Measurements from ENCODE around the gene RNF144A.
"Not testable (repeated sequence)": the region's sequence is repeated elsewhere in the genome, so short reads cannot be mapped to it uniquely, and the experiment has no call there.

The RNF144A gene

DNA sequence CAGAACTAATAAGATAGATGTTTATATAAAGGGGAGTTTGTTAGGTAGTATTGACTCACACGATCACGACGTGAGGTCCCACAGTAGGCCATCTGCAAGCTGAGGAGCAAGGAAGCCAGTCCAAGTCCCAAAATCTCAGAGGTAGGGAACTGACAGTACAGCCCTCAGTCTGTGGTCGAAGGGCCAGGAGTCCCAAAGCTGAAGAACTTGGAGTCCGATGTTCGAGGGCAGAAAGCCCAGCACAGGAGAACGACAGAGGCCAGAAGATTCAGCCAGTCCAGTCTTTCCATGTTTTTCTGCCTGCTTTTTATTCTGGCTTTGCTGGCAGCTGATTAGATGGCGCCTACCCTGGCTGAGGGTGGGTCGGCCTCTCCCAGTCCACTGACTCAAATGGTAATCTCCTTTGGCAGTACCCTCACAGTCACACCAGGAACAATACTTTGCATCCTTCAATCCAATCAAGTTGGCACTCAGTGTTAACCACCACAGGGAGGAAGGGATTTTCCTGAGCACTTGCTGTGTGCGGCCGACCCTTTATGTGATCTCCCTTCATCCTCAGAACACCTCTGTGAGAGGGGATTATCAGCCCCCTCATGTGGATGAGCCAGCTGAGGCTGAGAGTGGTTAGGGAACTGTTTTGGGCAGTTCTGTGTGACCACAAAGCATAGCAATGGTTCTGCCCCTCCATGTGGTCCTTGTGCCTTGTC, 78.3 kb downstream of the RNF144A start:
- Histone ChIP-seq H3K4ac (ENCODE audit: low read depth, low read length) (no peak overlapping the region), H2AK5ac (ENCODE audit: low read length) (no peak overlapping the region), H3K27ac (ENCODE audit: low read depth, low read length) (no peak overlapping the region), H3K79me1 (ENCODE audit: low read length) (no peaks in the 10 kb centered on the region), H2BK120ac (ENCODE audit: insufficient read depth, low read length, poor library complexity) (no peak overlapping the region), H3K23ac (ENCODE audit: low read length) (no peak overlapping the region), H2BK12ac (ENCODE audit: low read length) (no peak overlapping the region), H2BK5ac (ENCODE audit: low read depth, low read length, poor library complexity) (no peak overlapping the region), H3K18ac (ENCODE audit: low read length) (no peak overlapping the region), H3K9me3 (ENCODE audit: insufficient read depth, low read depth, low read length) (peaks cover 3% of the 10 kb centered on the region), H3K79me2 (ENCODE audit: control insufficient read depth, insufficient read depth, low read length, poor library complexity) (no peaks in the 10 kb centered on the region), H3K9ac (ENCODE audit: low read length) (no peak overlapping the region), H4K91ac (ENCODE audit: low read depth, low read length) (no peak overlapping the region), H3K36me3 (ENCODE audit: control insufficient read depth in 1 of 2, insufficient read depth in 2 of 2, low read length in 2 of 2) (no peaks in the 10 kb centered on the region), H2AFZ (ENCODE audit: insufficient read depth, low read length, poor library complexity) (no peak overlapping the region), H3K14ac (ENCODE audit: low read length) (no peak overlapping the region), H3K4me2 (ENCODE audit: low read length) (no peak overlapping the region), H4K8ac (ENCODE audit: low read depth, low read length) (no peak overlapping the region), H3K4me1 (ENCODE audit: control insufficient read depth in 1 of 2, insufficient read depth in 2 of 2, low read length in 2 of 2) (no peaks in the 10 kb centered on the region), H3K27me3 (ENCODE audit: insufficient read depth, low read length) (no peaks in the 10 kb centered on the region), H3K4me3 (ENCODE audit: low read depth, low read length) (no peak overlapping the region), H4K12ac (ENCODE audit: low read depth, low read length) (no peak overlapping the region)
- DNase-seq = no peak
- WGBS (ENCODE audit: extremely low coverage, insufficient coverage, insufficient read length) = no CpG with 5 or more reads among the region's 11 CpGs

DNA sequence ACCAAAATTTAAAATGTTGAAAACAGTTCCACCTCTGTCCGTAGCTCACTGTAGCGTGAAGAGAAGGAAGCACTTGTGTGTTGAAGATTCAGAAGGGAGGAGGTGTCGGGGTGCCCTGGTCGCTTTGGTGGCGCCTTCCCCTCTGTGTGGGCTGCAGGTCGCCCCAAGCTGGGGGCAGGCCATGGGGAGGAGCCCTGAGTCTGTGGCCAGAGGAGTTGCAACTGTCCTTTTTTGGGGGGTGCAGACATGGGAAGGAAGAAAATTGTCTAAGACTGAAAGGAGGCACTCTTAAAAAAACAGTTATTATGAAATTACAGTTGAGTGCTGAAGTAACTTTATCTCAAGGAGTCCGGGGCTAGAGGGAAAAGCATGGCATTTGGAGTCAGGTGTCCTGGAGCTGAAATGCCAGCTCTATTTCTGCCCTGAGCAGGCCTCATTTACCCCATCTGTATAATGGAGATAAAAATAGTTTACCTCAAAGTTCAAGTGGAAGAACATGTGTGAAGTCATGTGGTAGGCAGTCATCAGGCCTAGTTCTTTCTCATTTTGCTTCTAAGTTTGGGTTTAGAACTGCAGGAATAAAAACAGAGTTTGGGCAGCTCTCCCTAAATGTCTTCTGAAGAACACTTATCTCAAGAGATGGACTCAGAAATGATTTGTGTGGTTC, 82.1 kb downstream of the RNF144A start:
- Histone ChIP-seq H3K23ac (ENCODE audit: low read length) (no peak overlapping the region), H3K14ac (ENCODE audit: low read length) (no peak overlapping the region), H2AFZ (ENCODE audit: insufficient read depth, low read length, poor library complexity) (no peak overlapping the region), H3K27ac (ENCODE audit: low read depth, low read length) (no peak overlapping the region), H3K4ac (ENCODE audit: low read depth, low read length) (no peak overlapping the region), H2BK120ac (ENCODE audit: insufficient read depth, low read length, poor library complexity) (no peak overlapping the region), H3K27me3 (ENCODE audit: insufficient read depth, low read length) (no peaks in the 10 kb centered on the region), H4K91ac (ENCODE audit: low read depth, low read length) (no peak overlapping the region), H2BK5ac (ENCODE audit: low read depth, low read length, poor library complexity) (no peak overlapping the region), H3K4me2 (ENCODE audit: low read length) (no peak overlapping the region), H4K12ac (ENCODE audit: low read depth, low read length) (no peak overlapping the region), H2BK12ac (ENCODE audit: low read length) (no peak overlapping the region), H4K8ac (ENCODE audit: low read depth, low read length) (no peak overlapping the region), H3K4me1 (ENCODE audit: control insufficient read depth in 1 of 2, insufficient read depth in 2 of 2, low read length in 2 of 2) (no peaks in the 10 kb centered on the region), H3K4me3 (ENCODE audit: low read depth, low read length) (no peak overlapping the region), H3K79me1 (ENCODE audit: low read length) (no peaks in the 10 kb centered on the region), H3K36me3 (ENCODE audit: control insufficient read depth in 1 of 2, insufficient read depth in 2 of 2, low read length in 2 of 2) (no peaks in the 10 kb centered on the region), H3K79me2 (ENCODE audit: control insufficient read depth, insufficient read depth, low read length, poor library complexity) (no peaks in the 10 kb centered on the region), H2AK5ac (ENCODE audit: low read length) (no peak overlapping the region), H3K9me3 (ENCODE audit: insufficient read depth, low read depth, low read length) (no peaks in the 10 kb centered on the region), H3K9ac (ENCODE audit: low read length) (no peak overlapping the region), H3K18ac (ENCODE audit: low read length) (no peak overlapping the region)
- no CpG with 5 or more reads among the region's 7 CpGs for WGBS (ENCODE audit: extremely low coverage, insufficient coverage, insufficient read length)
- no peak for DNase-seq

DNA sequence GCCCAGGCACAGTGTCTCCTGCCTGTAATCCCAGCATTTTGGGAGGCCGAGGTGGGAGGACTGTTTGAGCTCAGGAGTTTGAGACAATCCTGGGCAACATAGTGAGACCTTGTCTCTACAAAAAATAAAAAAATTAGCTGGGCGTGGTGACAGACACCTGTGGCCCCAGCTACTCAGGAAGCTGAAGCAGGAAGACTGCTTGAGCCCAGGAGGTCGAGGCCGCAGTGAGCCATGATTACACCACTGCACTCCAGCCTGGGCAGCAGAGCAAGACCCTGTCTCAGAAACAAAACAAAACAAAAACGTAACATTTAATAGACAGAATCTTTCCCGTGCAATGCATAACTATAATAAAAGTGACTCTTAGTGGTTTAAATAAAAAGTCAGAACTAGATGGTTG, 84.2 kb downstream of the RNF144A start:
- no CpG with 5 or more reads among the region's 6 CpGs for WGBS (ENCODE audit: extremely low coverage, insufficient coverage, insufficient read length)
- not testable (repeated sequence) for H4K12ac ChIP-seq (ENCODE audit: low read depth, low read length); H2BK12ac ChIP-seq (ENCODE audit: low read length); H3K79me2 ChIP-seq (ENCODE audit: control insufficient read depth, insufficient read depth, low read length, poor library complexity); H3K4ac ChIP-seq (ENCODE audit: low read depth, low read length); H2BK120ac ChIP-seq (ENCODE audit: insufficient read depth, low read length, poor library complexity); H2BK5ac ChIP-seq (ENCODE audit: low read depth, low read length, poor library complexity); H3K18ac ChIP-seq (ENCODE audit: low read length); H3K79me1 ChIP-seq (ENCODE audit: low read length); H3K27me3 ChIP-seq (ENCODE audit: insufficient read depth, low read length); H3K14ac ChIP-seq (ENCODE audit: low read length); DNase-seq; H3K9me3 ChIP-seq (ENCODE audit: insufficient read depth, low read depth, low read length); H3K4me1 ChIP-seq (ENCODE audit: control insufficient read depth in 1 of 2, insufficient read depth in 2 of 2, low read length in 2 of 2); H3K27ac ChIP-seq (ENCODE audit: low read depth, low read length); H2AFZ ChIP-seq (ENCODE audit: insufficient read depth, low read length, poor library complexity); H3K23ac ChIP-seq (ENCODE audit: low read length); H3K4me3 ChIP-seq (ENCODE audit: low read depth, low read length); H3K36me3 ChIP-seq (ENCODE audit: control insufficient read depth in 1 of 2, insufficient read depth in 2 of 2, low read length in 2 of 2); H4K91ac ChIP-seq (ENCODE audit: low read depth, low read length); H4K8ac ChIP-seq (ENCODE audit: low read depth, low read length); H3K4me2 ChIP-seq (ENCODE audit: low read length); H3K9ac ChIP-seq (ENCODE audit: low read length); H2AK5ac ChIP-seq (ENCODE audit: low read length)

DNA sequence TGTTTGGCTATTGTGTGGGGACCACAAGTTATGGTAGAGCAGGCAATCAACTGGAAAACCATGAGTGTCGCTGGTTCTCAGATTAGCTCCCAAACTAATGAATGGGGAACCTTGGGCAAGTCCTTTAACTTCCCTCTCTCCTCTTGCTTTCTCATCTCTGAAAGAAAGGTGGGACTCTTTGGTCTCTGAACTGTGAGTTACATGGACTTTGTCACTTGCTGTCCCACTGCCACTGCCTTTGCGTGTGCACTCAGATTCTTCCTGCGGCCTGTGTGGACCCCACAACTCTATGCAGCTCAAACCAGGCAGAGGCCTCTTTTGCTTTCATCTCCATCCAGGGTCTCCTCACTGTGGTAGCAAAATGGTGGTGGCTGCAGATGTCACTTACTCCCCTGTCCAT, 86.7 kb downstream of the RNF144A start:
- no peak overlapping the region for H3K18ac ChIP-seq (ENCODE audit: low read length)
- no peak overlapping the region for H3K4me3 ChIP-seq (ENCODE audit: low read depth, low read length)
- H2AFZ ChIP-seq (ENCODE audit: insufficient read depth, low read length, poor library complexity) = no peak overlapping the region
- no peak overlapping the region for H3K4ac ChIP-seq (ENCODE audit: low read depth, low read length)
- no peak overlapping the region for H2BK120ac ChIP-seq (ENCODE audit: insufficient read depth, low read length, poor library complexity)
- H2AK5ac ChIP-seq (ENCODE audit: low read length) = no peak overlapping the region
- H3K9ac ChIP-seq (ENCODE audit: low read length) = no peak overlapping the region
- no peaks in the 10 kb centered on the region for H3K36me3 ChIP-seq (ENCODE audit: control insufficient read depth in 1 of 2, insufficient read depth in 2 of 2, low read length in 2 of 2)
- no peak overlapping the region for H3K23ac ChIP-seq (ENCODE audit: low read length)
- no peak overlapping the region for H2BK12ac ChIP-seq (ENCODE audit: low read length)
- H4K8ac ChIP-seq (ENCODE audit: low read depth, low read length) = no peak overlapping the region
- H3K4me1 ChIP-seq (ENCODE audit: control insufficient read depth in 1 of 2, insufficient read depth in 2 of 2, low read length in 2 of 2) = no peaks in the 10 kb centered on the region
- no peak overlapping the region for H3K27ac ChIP-seq (ENCODE audit: low read depth, low read length)
- H3K79me2 ChIP-seq (ENCODE audit: control insufficient read depth, insufficient read depth, low read length, poor library complexity) = no peaks in the 10 kb centered on the region
- no peak overlapping the region for H4K12ac ChIP-seq (ENCODE audit: low read depth, low read length)
- H3K27me3 ChIP-seq (ENCODE audit: insufficient read depth, low read length) = no peaks in the 10 kb centered on the region
- H3K79me1 ChIP-seq (ENCODE audit: low read length) = no peaks in the 10 kb centered on the region
- no peak overlapping the region for H3K14ac ChIP-seq (ENCODE audit: low read length)
- no peak overlapping the region for H2BK5ac ChIP-seq (ENCODE audit: low read depth, low read length, poor library complexity)
- no CpG with 5 or more reads among the region's 3 CpGs for WGBS (ENCODE audit: extremely low coverage, insufficient coverage, insufficient read length)
- no peak overlapping the region for H4K91ac ChIP-seq (ENCODE audit: low read depth, low read length)
- H3K4me2 ChIP-seq (ENCODE audit: low read length) = no peak overlapping the region
- no peaks in the 10 kb centered on the region for H3K9me3 ChIP-seq (ENCODE audit: insufficient read depth, low read depth, low read length)
- DNase-seq = no peak
